Stimulated activated CD4-positive, alpha-beta T cell treated with anti-CD3 and anti-CD28 coated beads, Interleukin-1b, Interleukin-23, amount 100 ng/mL, for 24 hours (primary cell): ENCODE results near the gene KRTAP19-3.
"Not testable (repeated sequence)": the region's sequence is repeated elsewhere in the genome, so short reads cannot be mapped to it uniquely, and the experiment has no call there.

Experiments used
- DNase-seq, 4 experiments: peaks; one replicate each; pipeline ENCODE4 v3.0.0-alpha.2; 2020; ENCODE audit warnings: low read depth in 4 of 4, low spot score in 1 of 4

The KRTAP19-3 gene

DNA sequence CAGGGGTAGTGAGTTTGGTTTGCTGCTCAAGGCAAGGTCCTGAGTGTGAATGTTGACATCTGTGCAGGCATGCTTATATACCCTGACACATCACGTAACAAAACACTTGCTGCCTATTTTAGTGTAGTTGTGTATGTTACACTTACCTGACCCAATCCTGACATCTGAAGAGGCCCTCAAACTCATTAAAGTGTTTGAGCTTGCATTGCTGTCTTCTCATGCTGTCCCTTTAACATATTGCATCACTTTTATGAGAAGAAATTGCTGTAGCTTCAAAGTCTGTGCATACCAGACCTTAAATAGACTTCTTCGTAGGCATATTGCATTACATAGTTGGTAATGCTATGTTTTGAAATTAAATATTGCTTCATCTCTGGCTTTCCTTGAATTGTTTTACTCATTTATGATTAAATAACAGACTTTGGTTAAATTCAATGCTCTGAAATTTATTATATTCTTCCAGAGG, at the start of gene KRTAP19-3:
TSS of gene KRTAP19-3 (minus strand) at position 51 of the 466 bp plus-strand sequence. CDS start 56 bp downstream, outside the sequence.
- DNase-seq = no peak

DNA sequence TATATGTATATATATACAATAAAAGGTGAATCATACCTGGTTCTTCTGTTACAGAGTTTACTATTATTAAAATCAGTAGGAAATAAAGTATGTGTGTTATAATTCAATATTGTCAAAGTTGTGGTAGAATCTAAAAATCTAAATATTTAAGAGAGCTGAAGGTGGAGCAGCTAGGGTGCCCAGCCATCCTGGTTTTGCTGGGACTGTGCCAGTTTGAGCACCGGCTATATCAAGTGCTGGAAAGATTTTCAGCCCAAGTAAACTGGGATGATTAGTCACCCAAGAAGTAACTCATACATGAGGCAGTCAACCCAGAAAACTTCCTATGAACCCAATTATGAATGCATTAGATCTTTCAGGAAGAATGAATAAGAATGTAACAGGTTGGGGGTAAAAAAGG, 27.1 kb upstream of the KRTAP19-3 start:
- no peak for DNase-seq

DNA sequence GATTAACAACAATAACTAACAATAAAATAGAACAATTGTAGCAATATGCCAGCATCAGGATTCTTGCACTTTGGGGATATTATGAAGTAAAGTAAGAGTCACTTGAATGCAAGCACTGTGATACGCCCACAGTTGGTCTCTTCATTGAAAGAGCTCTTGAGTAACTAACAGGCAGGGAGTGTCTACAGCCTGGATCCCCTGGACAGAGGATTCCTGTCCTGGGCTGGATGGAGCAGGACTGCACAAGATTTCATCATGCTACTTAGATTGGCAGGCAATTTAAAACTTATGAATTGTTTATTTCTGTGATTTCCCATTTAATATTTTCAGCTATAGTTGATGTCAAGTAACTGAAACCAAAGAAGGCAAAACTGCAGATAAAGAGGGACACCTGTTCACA, 23.9 kb upstream of the KRTAP19-3 start:
- no peak for DNase-seq

DNA sequence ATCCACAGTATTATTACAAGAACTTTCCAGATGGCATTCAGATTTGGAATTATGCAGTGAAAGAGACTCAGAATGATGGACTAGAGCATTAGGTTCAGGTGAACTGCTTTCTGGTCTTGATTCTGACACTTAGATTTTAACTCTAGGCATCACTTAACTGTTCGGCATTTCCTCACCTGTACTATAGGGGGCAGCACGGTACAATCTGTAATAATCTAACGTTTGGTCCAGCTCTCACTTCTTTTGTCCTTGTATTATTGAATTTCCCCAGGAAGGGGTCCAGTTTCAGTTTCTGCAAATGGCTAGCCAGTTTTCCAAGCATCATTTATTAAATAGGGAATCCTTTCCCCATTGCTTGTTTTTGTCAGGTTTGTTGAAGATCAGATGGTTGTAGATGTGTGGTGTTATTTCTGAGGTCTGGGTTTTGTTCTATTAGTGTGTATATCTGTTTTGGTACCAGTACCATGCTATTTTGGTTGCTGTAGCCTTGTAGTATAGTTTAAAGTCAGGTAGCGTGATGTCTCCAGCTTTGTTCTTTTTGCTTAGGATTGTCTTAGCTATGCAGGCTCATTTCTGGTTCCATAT, 13.9 kb upstream of the KRTAP19-3 start:
- DNase-seq = not testable (repeated sequence)

DNA sequence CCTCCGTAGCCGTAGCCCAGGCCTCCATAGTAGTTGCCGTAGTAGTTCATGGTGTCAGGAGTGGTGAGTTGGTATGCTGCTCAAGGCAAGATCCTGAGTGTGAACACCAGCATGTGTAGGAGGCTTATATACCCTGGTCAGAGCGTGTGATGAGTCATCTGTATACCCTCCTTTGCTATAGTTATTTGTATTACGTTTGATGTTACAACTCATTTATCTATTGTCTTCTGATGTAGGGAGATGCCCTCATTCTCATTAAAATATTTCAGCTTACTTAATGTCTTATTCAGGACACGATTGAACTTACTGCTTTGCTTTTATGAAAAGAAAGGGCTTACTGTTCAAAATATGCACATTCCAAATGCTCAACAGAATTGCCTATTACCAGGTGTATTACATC, 10.2 kb upstream of the KRTAP19-3 start, which contains the start of gene KRTAP19-5:
TSS of gene KRTAP19-5 (minus strand) at position 101 of the 400 bp plus-strand sequence. CDS start at position 50, 51 bp downstream.
- no peak for DNase-seq

DNA sequence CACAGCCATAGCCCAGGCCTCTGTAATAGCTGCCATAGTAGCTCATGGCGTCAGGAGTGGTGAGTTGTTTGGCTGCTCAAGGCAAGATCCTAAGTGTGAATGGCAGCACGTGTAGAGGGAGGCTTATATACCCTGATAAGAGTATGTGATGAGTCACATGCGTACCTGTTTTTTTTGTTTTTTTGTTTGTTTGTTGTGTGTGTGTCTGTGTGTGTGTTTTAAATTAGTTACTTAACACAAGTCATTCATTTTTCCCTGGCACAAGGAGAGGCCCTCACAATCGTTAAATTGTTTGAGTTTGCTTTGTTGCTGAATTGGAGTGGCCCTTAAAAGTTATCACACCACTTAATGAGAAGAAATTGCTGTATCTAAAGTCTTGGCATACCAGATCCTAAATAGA, 5.3 kb upstream of the KRTAP19-3 start, which contains the start of gene KRTAP19-4:
TSS of gene KRTAP19-4 (minus strand) at position 101 of the 400 bp plus-strand sequence. CDS start at position 46, 55 bp downstream.
- no peak for DNase-seq

DNA sequence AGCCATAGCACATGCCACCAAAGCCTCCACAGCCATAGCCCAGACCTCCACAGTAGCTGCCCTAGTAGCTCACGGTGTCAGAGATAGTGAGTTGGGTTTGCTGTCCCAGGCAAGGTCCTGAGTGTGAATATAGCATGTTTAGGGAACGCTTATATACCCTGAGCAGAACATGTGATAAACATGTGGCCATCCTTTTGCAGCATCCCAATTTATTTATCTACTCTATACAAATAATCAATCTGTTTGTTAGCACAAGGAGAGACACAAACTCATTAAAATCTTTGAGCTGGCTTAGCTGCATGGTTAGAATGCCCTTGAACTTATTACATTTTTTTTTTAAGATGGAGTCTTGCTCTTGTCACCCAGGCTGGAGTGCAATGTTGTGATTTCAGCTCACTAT, 4.5 kb downstream of the KRTAP19-3 start, which contains the start of gene KRTAP19-2:
TSS of gene KRTAP19-2 (minus strand) at position 101 of the 400 bp plus-strand sequence. CDS start at position 13, 88 bp downstream.
- DNase-seq = no peak

DNA sequence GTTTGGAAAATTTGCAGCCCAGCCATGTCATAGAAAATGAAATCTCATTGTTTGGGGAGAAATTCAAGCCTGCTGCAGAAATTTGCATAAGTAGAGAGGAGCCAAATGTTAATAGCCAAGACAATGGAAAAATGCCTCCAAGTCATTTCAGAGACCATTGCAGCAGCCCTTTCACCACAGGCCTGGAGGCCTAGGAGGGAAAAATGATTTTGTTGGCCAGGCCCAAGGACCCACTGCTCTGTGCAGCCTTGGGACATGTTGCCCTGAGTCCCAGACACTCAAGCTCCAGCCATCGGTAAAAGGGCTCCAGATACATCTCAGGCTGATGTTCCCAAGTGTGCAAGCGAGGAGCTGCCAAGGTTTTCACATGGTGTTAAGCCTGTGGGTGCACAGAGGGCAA, 5.6 kb downstream of the KRTAP19-3 start:
- DNase-seq = no peak

DNA sequence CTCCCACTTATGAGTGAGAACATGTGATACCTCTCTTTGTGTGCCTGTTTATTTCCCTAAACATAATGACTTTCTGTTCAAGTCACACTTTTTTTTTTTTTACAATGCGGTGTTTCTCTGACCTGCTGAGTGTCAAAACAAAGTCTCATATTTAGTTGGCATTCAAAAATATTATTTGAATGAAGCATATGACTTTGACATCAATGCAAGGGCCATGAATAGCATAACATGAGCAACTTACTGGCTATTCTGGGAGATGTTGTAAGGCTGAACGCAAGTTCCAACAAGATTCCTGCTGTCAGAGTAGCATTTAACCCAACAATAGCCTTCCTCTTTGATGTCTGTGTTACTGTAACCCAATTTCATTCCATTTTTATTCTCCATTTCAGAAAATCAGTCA, 9.7 kb downstream of the KRTAP19-3 start:
- DNase-seq = no peak

DNA sequence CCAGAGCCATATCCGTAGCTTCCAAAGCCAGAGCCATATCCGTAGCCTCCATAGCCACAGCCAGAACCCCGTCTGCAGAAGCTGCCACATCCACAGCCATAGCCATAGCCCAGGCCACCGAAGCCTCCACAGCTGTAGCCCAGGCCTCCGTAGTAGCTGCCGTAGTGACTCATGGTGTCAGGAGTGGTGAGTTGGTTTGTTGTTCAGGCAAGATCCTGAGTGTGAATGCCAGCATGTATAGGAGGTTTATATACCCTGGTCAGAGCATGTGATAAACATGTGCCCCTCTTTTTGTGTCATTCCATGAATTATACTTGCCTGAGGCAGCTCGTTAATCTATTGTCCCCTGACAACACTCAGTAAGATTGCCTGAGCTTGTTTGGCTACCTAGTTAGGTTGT, 11.7 kb downstream of the KRTAP19-3 start, which contains the start of gene KRTAP19-1:
TSS of gene KRTAP19-1 (minus strand) at position 223 of the 400 bp plus-strand sequence. CDS start at position 173, 50 bp downstream.
- no peak for DNase-seq

DNA sequence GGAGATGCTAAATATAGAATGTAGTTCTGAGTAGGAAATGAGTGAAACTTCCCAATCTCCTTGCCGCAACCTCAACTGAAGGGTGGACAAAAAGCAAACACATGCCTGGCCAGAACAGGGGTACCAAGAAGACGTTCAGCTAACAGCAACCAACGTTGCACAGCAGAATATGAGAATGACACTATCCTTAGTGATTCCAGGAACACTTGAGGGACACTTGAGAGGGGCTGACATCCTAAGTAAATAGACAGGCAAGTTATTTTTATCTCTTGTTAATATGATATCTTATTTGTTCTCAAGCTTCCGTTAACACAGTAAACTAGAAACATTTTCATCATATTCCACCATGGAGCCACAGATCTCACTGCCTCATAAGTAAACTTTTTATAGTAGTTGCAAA, 12.6 kb downstream of the KRTAP19-3 start:
- DNase-seq = no peak

DNA sequence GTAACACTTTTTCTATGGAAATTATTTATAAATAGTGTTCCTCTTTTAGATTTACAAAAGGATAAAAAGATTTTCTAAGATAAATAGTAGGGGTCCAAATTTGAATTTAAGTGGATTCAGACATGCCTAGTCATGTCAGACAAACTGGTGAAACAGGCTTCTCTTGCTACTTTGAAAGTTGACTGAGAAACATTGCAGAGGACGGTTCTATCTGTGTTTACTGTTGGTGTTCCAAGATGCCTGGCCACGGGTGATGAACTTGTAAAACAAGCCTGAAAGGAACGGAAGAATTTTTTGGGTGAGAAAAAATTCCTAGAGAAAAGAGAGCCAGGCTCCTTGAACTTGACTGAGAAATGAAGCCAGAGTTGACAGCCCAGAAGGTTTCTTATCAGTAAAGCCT, 13.8 kb downstream of the KRTAP19-3 start:
- no peak for DNase-seq

DNA sequence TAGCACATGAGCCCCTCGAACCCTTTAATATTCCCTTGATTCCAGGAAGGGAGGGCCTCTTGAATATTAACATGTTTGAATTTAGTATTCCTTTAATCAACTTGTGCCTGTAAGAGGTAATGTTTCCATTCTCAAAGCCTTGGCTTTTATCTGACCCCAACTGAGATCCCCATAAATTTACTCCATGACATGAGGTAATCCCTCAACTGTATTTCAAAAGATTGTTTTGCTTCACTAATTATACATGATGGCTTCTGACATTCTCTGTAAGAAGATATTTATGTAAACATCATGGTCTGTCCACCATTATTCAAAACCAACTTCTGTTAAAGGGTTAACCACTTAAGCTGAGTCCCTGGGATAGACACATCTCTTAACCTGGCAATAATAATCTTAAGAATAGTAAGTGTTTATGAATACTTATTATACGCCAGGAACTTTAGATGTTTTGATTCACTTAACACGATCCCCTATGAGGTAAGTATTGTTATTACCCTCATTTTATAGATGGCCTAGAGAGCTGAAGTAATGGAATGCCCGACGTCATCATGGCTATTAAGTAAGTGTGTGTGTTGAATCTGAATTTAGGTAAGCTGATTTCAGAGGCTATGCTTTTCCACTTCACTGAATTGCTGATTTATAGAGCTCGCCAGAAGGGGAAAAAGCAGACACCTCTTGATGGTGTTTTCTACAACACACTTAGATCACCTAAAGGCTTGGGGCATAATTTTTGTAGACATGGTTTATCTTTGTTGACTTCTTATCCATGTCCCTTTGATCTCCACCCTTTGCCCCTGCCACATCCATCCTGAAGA, 22.7 kb downstream of the KRTAP19-3 start:
- no peak for DNase-seq

DNA sequence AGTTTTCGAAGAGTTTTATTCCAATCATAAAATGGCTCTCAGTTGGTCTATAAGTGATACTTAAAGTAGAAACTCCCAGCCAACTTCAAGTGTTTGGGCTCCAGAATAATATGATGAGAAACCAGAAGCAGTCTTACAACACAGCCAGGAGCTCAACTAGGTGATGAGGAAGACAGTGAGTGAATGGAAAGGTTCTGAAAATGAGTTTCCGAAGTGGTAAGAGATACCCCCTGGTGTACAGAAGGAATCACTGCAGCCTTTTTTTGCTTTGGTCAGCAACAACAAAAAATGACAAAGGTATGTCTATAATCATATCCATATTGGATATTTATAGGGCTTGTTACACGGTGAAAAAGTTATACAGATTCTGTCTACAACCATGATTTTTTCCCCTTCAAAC, 28.1 kb downstream of the KRTAP19-3 start:
- DNase-seq = no peak

DNA sequence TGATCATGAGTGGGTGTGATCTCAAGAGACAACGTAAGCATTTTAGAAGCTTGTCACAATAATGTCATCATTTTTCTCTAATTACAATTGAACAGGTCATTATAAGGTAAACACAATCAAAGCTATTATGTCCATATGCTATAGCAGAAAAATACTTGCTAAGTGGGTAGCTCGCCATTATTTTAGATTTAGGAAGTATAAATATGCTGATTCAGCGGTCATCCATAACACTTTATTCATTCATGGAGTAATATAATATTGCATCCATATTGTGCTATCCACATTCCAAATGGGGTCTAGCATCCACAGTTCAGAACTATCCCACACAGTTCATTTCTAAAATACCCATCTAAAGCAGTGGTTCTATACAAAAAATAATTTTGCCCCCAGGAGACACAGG, 43.3 kb downstream of the KRTAP19-3 start:
- no peak for DNase-seq

DNA sequence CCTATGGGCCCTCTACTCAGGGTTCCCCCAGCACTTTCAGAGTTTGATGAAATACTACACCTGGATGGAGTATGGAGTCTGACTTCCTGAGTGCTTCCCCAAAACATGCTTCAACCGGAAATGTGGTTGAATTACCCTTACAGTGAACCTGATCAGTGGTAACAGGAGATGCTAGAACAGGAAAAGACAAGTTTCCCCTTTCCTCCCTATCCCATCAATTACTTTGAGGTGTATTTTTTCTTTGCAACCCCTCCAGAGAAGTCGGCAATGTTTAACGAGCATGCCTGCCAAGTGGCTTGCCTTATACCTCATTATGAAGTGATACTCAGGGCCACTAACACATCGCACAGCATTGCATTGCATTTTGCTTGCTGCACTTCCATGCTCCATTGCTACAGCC, 44.8 kb downstream of the KRTAP19-3 start:
- DNase-seq = no peak

DNA sequence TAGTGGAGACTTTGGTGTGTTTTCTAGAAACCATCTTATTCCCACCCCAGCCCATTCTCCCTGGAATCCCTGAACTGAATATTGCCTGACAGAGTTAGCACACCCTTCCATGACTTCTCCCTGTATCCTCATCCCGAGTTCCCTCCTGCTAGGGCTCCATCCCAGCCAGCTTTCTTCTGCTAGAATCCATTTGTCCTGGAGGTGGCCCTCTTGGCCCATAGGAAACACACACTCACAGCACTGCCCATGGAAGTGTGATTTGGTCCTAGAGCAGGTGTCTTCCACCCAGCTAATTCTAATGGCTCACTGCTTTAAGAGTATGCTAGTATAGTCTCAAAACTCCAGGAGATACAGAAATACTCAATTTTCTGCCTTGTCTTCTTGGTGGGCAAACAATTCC, 47.6 kb downstream of the KRTAP19-3 start:
- DNase-seq = no peak

DNA sequence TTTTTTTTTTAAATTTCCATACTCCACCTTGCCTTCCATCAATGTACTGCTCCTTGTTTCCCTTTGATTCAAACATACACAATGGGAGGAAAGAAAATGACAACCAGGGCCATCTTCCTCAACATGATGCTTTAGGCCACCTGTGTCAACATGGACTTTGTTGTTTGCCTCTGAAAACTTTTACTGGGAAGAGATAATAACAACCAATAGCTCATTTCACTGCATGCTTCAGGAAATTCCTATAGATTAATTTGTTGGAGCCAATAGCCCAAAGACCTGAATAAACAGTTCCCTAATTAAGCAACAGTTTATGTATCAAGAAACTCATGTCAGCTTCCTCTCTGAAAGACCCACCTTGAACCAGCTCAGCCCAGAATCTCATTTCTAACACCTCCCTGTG, 48.6 kb downstream of the KRTAP19-3 start:
- no peak for DNase-seq
